ENCODE results near the gene PIMREG.

Gene PIMREG

DNA sequence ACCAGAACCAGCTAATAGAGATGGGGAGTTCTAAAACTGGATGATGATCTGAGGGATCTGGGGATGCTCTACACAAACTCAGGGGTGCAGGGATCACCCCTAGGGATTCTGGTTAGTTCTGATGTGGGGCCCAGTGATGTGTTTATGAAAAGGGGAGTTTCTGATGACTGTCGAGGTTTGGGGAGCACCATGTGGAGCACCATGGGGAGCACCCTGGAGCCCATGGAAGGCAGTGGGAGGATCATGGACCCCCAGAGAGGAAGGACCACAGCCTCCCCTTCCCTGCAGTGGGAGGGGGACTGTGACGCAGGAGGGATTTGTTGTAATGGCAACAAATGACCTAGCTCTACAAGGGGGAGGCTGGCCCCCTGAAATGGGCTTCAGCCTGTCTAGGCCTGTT is 18.4 kb downstream of the PIMREG start:
- DNase-seq = no peak

DNA sequence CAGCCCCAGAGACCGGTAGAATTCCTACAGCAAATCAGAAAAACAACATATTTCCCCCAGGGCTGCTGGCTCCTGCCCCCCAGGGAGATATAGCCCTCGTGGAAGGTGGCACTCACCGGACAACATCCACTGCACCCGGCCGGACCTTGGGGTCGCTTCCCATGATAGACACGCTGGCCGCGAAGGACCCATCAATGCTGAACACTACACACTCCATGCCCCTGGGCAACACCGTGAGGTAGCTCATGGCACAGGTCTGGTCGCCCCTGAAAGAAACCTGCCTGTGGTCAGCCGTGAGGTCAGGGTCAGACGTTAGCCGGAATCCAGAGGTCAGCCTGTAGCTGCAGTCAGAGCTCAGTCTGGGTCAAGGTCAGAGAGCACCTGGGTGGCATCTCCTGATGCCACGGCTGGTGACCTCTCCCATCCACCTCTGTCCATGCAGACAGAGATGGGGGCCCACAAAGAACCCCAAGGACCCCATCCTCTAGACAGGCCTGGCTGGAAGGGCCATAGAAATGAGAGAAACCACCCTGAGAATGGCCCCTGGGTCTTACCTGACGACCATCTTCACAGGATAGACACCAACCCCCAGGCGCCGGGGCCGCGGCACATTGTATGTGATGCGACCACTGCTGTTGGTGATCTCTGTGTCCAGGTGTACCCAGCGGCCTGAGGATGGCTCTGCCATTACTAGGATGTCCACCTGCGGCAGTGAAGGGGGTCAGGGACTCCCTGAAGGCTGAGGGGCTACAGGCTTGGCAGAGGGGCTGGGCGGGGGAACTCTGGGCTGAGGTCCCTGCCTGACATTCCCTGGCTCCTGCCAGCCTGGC is 19.6 kb downstream of the PIMREG start:
- no peak for DNase-seq

- DNase-seq = no peak
These were observed 20.3 kb downstream of the PIMREG start for GRCh38 chr17:6464446-6465041.

DNA sequence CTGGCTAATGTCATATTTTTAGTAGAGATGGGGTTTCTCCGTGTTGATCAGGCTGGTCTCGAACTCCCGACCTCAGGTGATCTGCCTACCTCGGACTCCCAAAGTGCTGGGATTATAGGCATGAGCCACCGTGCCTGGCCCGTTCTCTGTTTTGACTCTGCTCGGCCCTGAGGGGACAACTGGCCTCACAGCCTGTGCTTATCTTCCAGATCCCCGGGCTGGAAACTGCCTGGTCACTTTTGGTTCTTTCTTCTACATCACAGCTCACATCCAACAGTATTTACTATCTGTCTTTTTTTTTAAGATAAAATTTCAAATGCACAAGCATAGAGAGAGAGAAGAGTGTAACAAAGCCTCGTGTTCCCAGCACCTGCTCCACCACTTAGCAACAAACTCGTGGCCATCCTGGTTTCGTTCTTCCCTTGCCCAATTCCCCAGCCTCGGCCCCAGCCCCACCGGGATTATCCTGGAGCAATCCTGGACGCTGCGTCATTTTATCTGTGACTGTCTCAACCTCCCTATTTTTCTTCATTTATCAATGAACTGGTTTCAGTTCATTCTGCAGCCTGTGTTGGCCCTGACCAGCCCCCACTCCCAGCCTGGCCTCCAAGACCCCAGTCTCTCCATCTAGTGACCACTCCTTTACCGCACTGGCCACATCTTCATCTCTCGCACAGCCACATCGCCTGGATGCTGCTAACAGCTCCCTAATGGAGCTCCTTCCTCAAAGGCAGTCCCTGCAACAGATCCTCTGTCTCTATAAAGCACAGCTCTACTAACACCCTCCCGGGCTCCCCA is 21.1 kb downstream of the PIMREG start:
- no peak for DNase-seq

DNA sequence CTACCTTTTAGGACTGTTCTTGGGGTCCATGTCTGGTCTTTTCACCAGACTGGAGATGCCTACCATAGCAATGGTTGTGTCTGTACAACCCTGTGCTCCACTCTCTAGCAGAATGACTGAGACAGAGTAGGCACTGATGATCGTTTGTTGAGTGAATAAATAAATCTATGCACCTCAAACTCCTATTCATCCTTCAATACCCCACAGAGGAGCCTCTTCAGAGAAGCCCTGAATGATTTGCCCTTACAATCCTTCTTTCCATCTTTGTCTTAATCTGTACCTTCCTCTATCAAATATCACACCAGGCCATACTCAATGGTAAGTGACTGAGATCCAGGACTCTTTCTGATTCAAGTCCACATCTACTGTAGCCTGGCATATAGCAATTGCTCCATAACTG is 23.3 kb downstream of the PIMREG start:
- no peak for DNase-seq

- DNase-seq = no peak
These were observed 24.0 kb downstream of the PIMREG start for GRCh38 chr17:6468051-6468790.

- no peak for DNase-seq
These were observed 26.0 kb downstream of the PIMREG start for GRCh38 chr17:6470146-6470718.

DNA sequence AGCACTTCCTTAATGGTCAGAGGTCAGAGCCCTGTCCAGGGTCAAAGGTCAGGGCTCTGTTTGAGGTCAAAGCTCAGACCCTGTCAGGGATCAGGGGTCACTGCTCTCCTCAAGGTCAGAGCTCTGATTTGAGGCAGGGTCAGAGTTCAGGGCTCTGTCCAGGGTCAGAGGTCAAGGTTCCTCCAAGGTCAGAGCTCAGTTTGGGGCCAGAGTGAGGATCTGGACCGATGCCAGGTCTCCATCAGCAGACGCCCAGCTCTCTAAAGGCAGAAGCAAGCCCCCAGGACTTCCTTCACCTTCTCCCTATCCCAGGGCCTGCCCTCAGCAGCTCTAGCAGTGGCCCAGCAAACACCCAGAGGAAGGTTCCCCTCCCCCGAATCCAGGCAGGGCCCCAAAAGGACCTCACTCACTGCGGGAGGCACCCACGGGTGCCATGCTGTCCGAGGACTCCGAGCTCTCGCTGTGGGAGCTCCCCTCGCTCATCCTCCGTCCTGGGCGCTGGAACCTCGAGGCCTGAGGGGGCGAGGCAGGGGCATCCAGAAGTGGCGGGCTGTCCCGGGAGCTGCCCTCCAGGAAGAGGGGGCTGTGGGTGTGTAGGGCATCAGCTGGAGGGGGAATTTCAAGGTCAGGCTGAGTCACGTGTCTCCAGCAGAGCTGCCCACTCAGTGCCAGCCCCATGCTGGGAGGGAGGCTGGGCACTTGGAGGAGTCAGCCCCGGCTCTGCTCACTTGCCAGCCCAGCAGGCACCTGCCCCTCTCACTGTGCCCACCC is 26.7 kb downstream of the PIMREG start:
- DNase-seq = no peak

- no peak for DNase-seq
These were observed 27.5 kb downstream of the PIMREG start for GRCh38 chr17:6471531-6472465.

- DNase-seq = no peak
These were observed 28.3 kb downstream of the PIMREG start for GRCh38 chr17:6472517-6472916.

- DNase-seq = peak; percentile 88
These were observed 29.0 kb downstream of the PIMREG start for GRCh38 chr17:6473128-6473767.

DNA sequence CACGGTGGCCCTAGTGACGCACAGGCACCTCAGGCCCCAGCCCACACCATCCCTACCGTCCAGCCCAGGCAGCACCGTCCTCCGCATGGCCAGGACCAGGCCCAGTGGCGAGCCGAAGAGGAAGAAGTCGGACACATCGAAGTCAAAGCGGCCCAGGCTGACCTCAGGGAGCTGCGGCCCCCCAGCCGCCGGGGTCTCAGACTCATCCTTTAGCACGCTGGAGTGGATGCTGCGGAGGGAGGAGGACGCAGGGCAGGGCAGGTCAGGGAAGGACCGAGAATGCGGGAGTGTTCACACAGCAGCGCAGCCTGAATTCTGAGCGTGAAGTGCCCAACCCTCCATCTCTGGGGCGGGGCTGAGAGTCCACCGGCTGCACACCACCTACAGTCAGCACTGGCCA is 30.1 kb downstream of the PIMREG start:
- no peak for DNase-seq

- no peak for DNase-seq
These were observed 30.7 kb downstream of the PIMREG start for GRCh38 chr17:6474906-6475305.

- no peak for DNase-seq
These were observed 31.2 kb downstream of the PIMREG start for GRCh38 chr17:6475411-6475810.

DNA sequence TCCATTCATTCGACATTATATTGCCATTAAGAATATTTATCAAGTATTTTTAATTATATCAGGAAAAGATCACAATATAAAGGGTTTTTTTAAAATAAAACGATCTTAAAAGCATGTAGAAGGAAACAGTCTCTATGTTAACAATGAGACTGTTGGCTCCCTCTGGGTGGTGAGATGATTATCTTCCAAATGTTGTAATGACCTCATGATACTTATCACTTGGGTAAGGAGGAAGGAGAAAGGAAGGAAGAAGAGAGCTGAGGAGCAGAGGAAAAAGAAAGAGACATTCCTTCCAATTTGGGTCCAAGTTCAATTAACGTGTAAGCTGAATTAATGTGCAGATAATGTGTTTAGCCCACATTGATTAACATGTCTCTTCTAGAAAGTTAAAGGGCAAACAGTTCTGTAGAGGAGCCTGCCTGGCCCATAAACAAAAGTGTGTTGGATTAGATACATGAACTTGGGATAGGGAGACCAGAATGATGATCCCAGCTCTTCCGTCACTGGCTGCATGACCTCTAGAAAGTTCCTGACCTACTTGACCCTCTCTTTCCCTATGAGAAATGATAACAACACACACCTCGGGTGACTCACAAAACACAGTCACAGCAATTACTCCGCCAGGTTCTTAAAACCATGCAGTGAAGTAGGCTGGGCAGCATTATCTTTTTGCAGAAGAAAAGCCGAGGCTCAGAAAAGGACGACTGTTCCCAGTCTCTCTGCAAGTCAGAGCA is 32.0 kb downstream of the PIMREG start:
- no peak for DNase-seq

- no peak for DNase-seq
These were observed 32.5 kb downstream of the PIMREG start for GRCh38 chr17:6476810-6477179.

DNA sequence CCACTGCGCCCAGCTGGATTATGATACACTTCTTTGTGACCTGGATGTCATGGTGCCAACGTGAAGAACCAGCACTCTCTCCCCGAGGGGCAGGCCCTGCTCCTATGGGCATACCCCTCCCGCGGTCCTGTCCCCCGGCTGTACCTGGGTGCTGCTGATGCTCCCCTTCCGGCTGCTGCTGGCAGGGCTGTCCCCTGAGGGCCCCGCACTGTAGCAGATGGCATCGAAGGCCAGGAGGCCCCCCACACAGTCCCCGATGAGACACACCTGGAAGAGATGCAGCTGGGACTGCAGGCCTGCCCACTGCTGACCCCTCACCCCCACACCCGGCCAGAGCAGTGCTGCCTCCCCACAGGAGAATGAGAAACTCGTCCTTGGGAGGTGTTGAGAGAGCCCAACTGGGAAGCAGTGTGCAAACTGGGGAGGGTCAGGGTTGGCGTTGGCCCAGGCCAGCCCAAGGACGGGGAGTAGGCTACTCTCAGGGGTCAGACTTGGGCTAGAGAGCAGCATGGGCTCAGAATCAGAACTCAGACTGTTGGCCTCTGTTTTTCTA is 33.7 kb downstream of the PIMREG start:
- DNase-seq = no peak

DNA sequence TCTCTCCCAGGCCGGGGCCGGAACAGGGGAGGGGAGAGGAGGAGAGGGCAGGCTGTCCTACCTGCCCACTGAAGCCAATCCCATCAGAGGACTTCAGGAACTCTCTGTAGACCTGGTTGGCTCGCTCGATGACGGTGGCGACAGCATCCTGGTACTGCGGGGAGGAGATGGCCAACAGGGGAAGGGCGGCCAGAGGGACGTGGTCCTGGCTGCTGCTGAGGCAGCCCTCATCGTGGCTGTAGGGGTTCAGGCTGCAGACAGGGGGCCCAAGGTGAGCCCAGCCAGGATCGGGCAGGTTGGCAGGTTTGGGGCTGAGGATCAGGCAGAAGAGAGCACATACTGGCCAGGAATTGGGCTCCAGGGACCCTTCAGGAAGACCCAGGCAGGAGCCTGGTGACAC is 34.2 kb downstream of the PIMREG start:
- DNase-seq = no peak

GRCh38 chr17:6479622-6480302 is 35.5 kb downstream of the PIMREG start:
- DNase-seq = no peak
